ENCODE data around the gene KRT28. TPM values are rescaled to one million over a fixed set of nuclear protein-coding genes. Genes with fewer than 3 reads are reported as not detected.

The KRT28 gene
- total and polyA plus RNA-seq, 2 of the 8 experiments (the other 6 are each of a cell fraction or from before 2014, with no cell fraction given): not detected

DNA sequence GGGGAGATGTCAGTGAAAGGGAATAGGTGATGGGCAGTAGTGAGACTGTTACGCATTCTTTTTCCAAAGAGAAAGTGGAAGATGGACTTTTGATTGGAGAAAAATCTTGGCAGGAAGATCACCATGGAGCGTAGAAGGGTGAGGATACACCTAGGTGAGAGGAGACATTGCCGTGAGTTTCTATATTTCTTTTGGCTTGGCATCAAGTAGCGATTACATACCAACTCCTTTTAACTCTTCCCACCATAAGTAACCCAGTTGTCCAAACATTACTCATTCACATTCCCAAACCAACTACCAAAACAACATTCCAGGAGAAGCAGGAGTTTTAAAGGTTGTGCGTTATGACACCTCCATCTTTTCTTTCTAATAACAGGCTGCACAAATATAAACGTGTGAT lies 10.7 kb upstream of the KRT28 start:
- Histone ChIP-seq H4K8ac (ENCODE audit: extremely low read depth, insufficient read depth, low read length) (no peak overlapping the region), H2BK15ac (ENCODE audit: low read length) (no peak overlapping the region), H3K4ac (replicated peaks; ENCODE audit: insufficient read length, low read depth, low read length) (no peak overlapping the region), H2AFZ (ENCODE audit: low read length) (no peak overlapping the region), H2BK5ac (ENCODE audit: low read depth, low read length) (no peak overlapping the region), H3K79me1 (ENCODE audit: low read depth, low read length) (no peaks in the 10 kb centered on the region), H2BK120ac (replicated peaks; ENCODE audit: low read depth, low read length) (no peak overlapping the region), H2BK12ac (ENCODE audit: low read depth, low read length) (no peak overlapping the region), H2BK20ac (ENCODE audit: low read length) (no peak overlapping the region), H4K5ac (ENCODE audit: insufficient read length, low read depth, low read length) (no peak overlapping the region), H3K27ac (ENCODE audit: low read depth, low read length) (no peak overlapping the region), H3K79me2 (ENCODE audit: control insufficient read depth in 1 of 2, insufficient read depth in 2 of 2, low read length in 2 of 2) (no peaks in the 10 kb centered on the region), H3K56ac (replicated peaks; ENCODE audit: insufficient read length, low read depth, low read length) (no peak overlapping the region), H2AK5ac (ENCODE audit: low read depth, low read length) (no peak overlapping the region), H3K36me3 (ENCODE audit: control insufficient read depth in 2 of 4, insufficient read depth in 4 of 4, low read length in 3 of 4) (no peaks in the 10 kb centered on the region), H3K23me2 (ENCODE audit: low read depth, low read length) (no peaks in the 10 kb centered on the region), H3K9ac (replicated peaks in 1 of 4; ENCODE audit: extremely low read depth in 1 of 4, low read depth in 3 of 4, low read length in 3 of 4) (no peak overlapping the region), H3K23ac (ENCODE audit: insufficient read length) (no peak overlapping the region), H4K91ac (replicated peaks; ENCODE audit: insufficient read length, low read length) (no peak overlapping the region), H3K14ac (ENCODE audit: insufficient read length) (no peak overlapping the region), H3K27me3 (replicated peaks in 1 of 4; ENCODE audit: control insufficient read depth in 3 of 4, extremely low read depth in 1 of 4, insufficient read depth in 3 of 4, low read length in 3 of 4) (no peaks in the 10 kb centered on the region; a peak in 2 of 7 replicates), H3K4me1 (replicated peaks in 1 of 4; ENCODE audit: control insufficient read depth in 3 of 4, insufficient read depth in 4 of 4, low read length in 3 of 4) (no peaks in the 10 kb centered on the region), H3K9me3 (ENCODE audit: insufficient read depth in 2 of 2, low read depth in 1 of 2, low read length in 1 of 2) (no peaks in the 10 kb centered on the region), H3K18ac (ENCODE audit: extremely low read depth, low read length) (no peak overlapping the region), H3K4me2 (ENCODE audit: insufficient read depth in 1 of 2, low read depth in 2 of 2, low read length in 2 of 2) (no peak overlapping the region), H3K4me3 (ENCODE audit: extremely low read depth in 1 of 4, insufficient read depth in 2 of 4, low read depth in 3 of 4, low read length in 4 of 4) (no peak overlapping the region), H4K20me1 (replicated peaks in 1 of 2; ENCODE audit: control insufficient read depth in 1 of 2, insufficient read depth in 2 of 2, low read length in 2 of 2) (no peaks in the 10 kb centered on the region)
- CTCF ChIA-PET (ENCODE audit: partially characterized antibody): interaction anchor here (1.5 kb wide), 1 partner anchor 738 kb away, joined by 4 read pairs; no protein-coding TSS in a partner anchor
- no peak for TF ChIP-seq SP4 (IDR thresholded peaks at IDR 0.05; ENCODE audit: low read length)
- TF ChIP-seq MAX (IDR thresholded peaks at IDR 0.05): no peak
- TF ChIP-seq HDAC6 (IDR thresholded peaks at IDR 0.05; ENCODE audit: low read depth, low read length): no peak
- TF ChIP-seq KDM4A (IDR thresholded peaks at IDR 0.05; ENCODE audit: low read depth, low read length, severe bottlenecking): no peak
- no peak for TF ChIP-seq TAF1 (IDR thresholded peaks at IDR 0.05; ENCODE audit: low read depth, low read length)
- TF ChIP-seq SRF (IDR thresholded peaks at IDR 0.05; ENCODE audit: low read depth, low read length): no peak
- TF ChIP-seq RFX5 (IDR thresholded peaks at IDR 0.05; ENCODE audit: borderline replicate concordance, low read depth, low read length): no peak
- no peak for TF ChIP-seq POU5F1 (IDR thresholded peaks at IDR 0.05; ENCODE audit: low read depth, low read length)
- 80% methylated on average over 6 of the region's 6 CpGs; no CpG with 5 or more reads in 1 of the 2 experiments for WGBS, 2 experiments (ENCODE audit: extremely low coverage in 1 of 2, insufficient coverage in 1 of 2, insufficient read length in 1 of 2, insufficient replicate concordance in 2 of 2, low coverage in 1 of 2, low lambda C conversion rate in 2 of 2, missing lambda C conversion rate in 1 of 2)
- FAIRE-seq (no peak), DNase-seq (ENCODE audit: low read depth in 1 of 2, low spot score in 2 of 2) (no peak)
- POLR2A ChIA-PET (ENCODE audit: partially characterized antibody): no interaction called here
